Stimulated activated CD8-positive, alpha-beta memory T cell treated with anti-CD3 and anti-CD28 coated beads, Interleukin-15, amount 100 ng/mL, for 1 hour (primary cell): ENCODE measurements around the gene CARD6.
"Not testable (repeated sequence)": the region's sequence is repeated elsewhere in the genome, so short reads cannot be mapped to it uniquely, and the experiment has no call there.

Source experiments
- DNase-seq: peaks from one replicate; pipeline ENCODE4 v3.0.0-alpha.2; 2020; ENCODE audit warnings: low read depth

Gene CARD6

DNA sequence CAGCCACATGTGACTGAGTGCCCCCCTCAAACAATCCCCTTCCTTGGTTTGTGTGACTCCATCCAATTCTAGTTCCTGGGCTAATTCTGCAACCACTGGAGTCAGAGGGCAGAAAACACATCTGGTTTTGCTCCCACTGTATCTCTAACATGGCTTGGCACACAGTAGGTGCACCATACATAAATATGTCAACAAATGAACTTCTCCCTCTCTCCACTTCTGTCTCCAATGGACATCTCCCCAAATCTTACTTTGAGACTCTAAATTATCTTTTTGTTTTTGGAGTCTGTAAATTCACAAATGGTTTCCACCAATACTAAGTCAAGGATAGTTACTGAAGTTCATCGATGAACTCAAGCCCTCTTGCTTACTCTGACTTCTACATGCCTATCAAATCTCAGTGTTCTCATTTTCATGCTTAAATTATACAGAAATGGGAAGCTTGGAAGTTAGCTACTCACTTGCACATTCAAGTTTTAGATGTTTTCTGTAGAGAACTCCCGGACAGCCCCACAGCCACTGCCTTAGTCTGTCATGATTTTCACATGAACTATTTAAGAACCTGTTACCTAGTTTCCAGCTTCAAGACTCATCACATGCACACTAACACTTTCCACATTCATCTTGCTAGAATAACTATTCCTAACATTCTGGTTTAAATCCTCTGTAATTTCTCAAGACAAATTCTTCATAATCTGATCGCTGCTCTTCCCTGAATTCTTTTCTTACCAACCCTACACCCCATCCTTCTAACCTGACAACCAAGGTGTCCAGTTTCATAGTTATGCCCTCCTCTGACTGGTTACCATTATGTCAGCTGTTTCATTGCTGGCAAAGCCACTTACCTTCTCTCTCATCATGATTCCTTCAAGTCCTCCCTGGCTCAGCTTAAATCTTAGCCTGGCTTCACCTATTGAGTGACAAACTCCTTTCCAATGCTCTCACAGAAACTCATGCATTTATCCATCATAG, 12.2 kb upstream of the CARD6 start:
- DNase-seq = no peak

DNA sequence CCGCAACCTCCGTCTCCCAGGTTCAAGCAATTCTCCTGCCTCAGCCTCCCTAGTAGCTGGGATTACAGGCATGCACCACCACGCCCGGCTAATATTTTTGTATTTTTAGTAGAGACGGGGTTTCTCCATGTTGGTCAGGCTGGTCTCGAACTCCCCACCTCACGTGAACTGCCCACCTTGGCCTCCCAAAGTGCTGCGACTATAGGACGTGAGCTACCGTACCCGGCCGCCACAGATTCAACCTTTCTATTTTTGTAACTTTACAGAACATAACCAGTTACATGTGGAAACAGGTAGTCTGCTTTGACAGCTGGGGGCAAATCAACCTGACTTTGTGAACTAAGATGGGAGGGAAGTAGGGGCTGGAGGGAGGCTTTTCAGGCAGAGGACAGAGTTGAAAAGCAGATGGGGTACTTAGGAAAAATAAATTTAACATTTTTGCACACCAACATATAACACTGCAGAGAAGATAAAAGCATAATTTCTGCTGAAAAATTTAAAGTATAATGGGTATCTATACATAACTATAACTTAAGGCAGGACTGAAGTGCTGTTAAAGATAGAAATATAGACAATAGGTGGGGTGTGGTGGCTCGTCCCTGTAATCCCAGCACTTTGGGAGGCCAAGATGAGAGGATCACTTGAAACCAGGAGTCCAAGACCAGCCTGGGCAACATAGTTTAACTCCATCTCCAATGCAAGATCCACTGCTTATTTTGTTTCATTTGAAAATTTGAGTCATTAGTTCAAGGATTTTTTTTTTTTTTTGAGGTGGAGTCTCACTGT, 11.2 kb upstream of the CARD6 start:
- DNase-seq = no peak

DNA sequence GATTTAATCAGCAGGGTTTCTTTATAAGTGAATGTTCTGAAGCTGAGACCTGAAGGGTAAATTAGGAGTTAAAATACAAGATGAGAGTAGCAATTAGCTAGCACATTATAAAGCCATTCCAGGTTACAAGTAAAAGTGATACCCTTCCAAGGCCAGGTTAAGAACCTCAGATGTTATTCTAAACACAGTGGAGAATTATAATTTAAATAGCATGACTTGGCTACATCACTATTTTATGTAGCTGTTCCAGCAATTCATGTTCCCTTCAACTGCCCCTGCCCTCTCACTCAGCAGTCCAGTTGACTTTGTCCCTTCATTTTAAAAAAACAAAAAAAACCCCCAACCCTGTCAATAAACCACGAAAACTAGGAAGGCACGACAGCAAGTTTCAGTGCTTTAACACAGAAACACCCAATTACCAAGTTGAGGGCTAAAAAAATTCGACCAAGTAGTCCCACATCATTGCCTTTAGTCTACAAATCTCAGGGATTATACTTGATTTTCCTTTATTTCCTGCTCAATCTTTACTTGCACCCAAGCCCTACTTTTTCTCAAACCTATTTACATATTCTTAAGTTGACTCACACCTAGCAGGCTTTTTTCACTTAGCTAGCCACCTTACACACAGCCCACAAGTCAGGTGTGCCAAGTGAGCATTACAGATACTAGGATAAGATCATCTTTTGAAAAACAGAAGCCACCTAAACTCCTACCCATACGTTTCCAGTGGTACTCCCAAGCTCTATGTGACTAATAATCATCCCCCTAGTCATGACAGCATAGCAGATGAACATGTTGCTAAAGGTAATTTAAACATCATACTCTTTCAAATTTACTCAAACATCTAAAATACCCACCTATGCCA, 9.6 kb upstream of the CARD6 start:
- DNase-seq = no peak

DNA sequence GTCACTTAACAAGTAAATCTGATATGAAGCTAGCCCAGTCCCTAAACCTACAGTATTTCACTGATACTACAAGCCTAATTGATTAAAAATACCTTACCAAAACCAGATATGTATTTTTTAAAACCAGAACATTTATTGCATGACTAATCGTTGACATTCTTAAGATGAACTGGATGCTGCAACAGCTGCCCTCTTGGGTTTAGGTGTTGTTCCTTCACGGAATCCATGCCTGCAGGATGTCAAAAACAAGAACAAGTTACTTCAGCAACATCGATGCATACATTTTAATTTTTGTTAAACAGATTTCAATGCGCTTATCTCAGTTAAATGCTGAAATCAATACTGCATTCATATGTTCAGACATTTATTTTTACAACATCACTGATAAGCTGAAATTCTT, 8.8 kb upstream of the CARD6 start:
- DNase-seq = no peak

DNA sequence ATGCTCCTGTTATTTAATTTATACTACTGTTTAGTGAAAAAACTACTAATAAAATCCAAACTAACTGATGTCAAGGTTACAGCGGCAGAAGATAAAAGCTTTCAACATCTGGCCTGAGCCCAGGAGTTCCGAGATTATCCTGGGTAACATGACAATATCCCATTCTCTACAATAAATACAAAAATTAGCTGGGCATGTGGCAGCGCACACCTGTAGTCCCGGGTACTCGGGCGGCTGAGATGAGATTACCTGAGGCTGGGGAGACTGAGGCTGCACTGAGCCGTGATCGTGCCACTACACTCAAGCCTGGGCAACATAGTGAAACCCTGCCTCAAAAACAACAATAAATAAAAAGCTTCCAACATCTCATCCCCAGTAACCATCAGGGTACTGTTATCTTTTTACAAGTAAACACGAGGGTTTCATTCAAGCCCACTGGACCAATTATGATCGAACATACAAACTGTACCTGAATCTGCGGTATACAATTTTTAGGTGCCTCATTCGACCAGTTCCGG, 7.4 kb upstream of the CARD6 start:
- DNase-seq = no peak

DNA sequence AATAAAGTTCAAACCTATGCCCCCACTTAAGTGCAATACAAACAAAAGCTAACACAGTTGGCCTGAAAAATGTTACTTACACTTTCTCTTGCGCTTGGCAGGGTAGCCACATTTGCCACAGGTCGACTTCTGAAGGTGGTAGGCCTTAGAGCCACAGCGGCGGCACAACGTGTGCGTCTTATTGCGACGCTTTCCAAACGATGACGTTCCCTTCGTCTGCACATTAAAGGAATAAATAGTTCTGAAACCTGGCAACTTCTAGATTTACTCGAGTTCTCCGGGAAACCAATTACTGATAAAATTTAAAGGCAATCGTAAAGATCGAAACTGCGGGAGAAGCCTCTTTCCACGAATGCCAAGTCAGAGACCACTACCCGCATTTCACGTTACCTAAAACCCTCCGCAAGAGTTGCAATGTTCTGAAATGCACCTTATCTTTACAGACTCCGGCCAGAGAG, 6.7 kb upstream of the CARD6 start:
- DNase-seq = peak; percentile 2

DNA sequence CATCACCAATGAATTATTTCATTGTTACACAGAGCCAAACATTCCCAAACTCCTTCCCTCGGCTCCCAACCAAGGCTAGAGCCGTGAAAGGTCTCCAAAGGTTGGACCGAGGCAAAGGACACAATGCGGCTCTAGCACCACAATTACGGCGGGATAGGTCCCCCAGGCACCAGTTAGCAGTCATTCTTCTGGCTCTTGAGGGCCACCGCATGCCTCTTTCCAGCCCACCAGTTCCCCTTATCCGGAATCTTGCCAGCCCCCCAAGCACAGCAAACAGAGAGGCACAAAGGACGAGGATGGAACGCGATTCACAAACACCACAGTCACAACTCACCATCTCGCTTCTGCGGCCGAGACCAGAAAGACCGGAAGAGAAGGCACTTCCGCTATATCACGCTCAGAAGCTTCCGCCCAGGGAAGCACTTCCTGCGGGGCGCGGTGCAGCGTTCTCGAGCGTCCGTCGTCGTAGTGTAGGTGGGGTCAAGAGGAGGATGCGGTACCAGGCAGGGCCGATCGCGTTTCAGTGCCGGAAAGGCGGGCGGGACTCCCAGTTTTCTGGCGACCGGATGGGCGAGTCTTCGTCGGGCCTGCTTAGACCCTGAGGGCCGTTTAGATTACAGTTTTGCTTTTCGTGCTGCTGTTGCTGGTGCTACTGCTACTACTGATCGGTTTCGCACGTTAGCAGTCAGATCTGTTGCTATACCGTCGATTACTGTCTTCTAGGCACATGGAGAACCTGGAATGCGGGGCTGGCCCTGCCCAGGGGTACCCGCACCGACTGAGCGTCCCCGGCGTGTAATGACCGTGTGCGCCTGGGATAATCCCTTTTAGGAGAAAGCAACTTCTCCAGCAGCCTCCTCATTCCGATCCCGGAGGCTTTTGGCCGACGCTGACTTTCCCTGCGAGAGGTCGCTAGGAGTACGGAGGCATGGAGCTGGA, 6.0 kb upstream of the CARD6 start, which contains the start of gene RPL37:
Gene RPL37, minus strand, starts transcription at position 374 of the 939 bp plus-strand sequence. Its CDS starts 37 bp downstream, at position 337.
- DNase-seq = peak; percentile 78

DNA sequence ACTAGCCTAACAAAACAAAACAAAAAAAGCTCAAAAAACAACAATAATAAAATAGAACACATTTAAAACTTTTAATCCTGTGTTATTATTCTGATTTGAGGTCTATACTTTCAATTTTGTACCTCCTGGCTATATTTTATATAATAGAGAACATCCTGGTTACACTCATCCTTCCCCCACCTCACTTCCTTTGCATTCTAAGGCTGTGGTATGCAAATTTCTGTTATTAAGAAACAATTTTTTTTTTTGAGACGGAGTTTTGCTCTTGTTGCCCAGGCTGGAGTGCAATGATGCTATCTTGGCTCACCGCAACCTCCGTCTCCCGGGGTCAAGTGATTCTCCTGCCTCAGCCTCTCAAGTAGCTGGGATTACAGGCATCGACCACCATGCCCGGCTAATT, 3.1 kb upstream of the CARD6 start:
- no peak for DNase-seq

DNA sequence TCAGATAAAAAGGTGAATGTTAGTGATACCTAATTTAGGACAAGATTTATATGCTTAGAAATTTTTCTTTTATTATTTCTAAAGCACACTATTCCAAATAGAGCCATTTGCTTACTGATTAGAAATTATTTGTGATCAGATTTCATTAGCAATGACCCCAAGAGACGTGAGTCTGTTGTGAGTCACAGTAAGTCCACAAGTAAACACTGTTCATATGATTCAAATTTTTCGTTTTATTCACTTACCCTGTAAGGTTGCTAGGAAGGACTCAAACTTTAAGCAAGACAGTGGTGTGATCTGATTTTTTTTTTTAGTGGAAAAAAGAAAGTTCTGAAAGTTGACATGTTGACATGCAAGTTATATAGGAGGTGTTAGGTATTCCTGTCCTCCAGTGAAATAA, 1.2 kb downstream of the CARD6 start:
- DNase-seq = no peak

DNA sequence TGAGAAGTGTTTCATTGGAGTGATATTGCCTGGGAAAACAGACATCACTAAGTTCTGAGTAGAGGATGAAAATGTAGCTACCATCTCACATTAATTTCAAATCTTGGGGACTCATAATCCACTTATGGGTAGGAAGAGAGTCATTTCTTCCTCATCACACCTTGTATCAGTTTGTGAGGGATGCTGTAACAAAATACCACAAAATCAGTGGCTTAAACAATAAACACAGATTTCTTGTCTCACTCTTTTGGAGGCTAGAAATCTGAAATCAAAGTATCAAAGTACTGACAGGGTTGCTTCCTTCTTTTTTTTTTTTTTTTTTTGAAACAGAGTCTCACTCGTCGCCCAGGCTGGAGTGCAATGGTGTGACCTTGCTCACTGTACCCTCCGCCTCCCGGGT, 3.4 kb downstream of the CARD6 start:
- no peak for DNase-seq

DNA sequence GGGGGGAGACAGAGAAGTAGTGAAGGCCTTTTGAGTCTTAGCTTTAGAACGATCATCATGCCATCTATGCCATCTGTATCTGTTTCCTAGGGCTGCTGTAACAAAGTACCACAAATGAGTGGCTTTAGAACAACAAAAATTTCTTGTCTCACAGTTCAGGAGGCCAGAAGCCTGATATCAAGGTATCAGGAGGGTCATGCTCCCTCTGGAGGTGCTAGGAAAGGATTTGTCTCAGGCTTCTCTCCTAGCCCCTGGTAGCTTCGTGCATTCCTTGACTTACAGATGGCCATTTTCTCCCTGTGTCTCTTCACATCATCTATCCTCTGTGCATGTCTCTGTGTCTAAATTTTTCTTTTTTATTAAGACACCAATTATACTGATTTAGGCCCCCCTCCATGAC, 5.2 kb downstream of the CARD6 start:
- DNase-seq = no peak

DNA sequence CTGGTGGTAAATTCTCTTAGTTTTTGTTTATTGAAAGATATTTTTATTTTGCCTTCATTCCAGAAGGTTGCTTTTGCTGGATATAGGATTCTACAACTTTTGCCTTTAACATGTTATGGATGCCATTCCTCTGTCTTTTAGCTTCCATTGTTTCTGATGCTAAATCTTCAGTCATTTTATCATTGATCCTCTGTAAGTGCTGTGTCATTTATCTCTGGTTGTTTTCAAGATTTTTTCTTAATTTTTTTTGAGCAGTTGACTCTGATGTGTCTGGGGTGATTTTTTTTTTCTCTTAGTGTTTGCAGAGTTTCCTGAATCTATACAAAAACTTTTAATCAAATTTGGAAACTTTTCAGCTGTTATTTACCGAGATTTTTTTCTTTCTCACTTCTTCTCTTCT, 6.4 kb downstream of the CARD6 start:
- DNase-seq = no peak

DNA sequence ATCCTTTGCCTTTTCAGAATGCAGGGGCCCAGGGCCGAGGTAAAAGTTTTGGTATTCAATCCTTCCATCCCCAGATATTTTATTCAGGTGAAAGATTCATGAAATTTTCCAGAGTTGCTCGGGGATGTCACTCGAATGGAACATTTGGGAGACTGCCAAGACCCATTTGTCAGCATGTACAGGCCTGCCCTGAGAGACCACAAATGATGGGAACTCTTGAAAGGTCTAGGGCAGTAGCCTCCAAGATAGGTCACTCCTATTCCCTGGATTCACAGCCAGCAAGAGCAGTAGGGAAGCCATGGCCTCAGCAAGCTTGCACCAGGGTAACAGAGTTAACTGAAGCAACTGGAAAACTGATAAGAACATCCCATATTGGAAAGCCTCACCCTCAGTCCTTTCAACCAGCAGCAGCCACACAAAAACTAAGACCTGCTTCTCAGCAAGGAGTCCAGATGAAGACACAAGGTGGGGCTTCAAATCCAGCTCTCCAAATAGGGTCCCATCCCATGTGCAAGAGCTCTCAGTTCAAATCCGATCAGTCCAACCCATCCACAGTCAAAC, 12.5 kb downstream of the CARD6 start:
- no peak for DNase-seq

DNA sequence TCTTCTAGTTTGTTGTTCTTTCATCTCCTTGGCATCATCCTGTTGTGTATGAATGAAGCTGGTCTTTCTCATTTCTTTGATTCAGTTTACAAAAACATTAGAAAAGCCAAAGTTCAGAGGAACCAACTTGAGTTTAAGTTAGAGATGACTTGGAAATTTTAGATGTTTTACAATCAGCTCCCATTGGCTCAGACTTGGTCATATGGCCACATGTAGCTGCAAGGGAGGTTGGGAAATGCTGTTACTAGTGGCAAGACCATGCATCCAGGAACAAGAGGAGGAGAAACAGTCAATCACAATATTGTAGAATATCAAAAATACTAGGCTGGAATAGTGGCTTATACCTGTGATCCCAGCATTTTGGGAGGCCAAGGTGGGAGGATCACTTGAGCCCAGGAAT, 19.5 kb downstream of the CARD6 start:
- no peak for DNase-seq

DNA sequence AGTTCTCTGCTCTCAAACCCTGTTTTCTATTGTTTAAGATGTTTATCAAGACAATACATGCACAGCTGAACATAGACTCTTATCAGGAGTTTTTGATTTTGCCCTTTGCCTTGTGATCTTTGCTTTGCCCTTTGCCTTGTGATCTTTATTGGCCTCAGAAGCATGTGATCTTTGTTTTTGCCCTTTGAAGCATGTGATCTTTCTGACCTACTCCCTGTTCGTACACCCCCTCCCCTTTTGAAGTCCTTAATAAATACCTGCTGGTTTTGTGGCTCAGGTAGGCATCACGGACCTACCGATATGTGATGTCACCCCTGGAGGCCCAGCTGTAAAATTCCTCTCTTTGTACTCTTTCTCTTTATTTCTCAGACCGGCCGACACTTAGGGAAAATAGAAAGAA, 23.8 kb downstream of the CARD6 start:
- DNase-seq = not testable (repeated sequence)

DNA sequence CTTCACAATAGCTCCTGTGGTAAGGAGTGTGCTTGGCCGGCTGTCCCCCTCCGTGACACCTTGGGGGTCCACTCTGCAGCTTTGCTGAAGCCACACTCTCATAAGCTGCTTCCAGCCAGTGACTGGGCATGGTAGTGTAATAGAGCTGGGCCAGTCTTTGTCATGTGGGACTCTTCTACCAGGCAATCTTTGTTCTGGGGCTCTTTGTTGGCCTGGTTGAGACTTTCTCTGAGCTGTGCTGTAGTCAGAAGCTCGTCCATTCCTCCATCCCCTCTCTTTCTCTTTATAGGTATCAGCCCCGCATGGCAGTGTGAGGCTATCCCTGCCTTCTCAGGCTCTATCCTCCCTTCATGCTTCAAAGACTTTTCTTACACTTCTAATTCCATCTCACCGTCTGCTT, 25.7 kb downstream of the CARD6 start:
- DNase-seq = no peak

DNA sequence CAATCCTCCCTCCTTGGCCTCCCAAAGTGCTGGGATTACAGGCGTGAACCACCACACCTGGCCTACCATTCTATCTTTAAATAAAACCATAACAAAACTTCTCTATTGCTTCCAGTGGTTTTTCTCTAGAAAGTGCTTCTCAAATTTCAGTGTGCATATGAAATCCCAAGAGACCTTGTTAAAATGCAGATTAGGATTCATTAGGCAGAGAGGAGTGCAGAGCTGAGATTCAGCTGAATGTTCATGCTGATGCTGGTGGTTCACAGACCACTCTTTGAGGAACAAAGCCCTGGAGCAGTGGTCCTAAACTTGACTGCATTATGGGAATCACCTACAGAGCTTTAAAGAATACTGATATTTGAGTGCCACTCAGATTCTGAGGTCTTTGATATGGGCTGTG, 28.2 kb downstream of the CARD6 start:
- DNase-seq = no peak

DNA sequence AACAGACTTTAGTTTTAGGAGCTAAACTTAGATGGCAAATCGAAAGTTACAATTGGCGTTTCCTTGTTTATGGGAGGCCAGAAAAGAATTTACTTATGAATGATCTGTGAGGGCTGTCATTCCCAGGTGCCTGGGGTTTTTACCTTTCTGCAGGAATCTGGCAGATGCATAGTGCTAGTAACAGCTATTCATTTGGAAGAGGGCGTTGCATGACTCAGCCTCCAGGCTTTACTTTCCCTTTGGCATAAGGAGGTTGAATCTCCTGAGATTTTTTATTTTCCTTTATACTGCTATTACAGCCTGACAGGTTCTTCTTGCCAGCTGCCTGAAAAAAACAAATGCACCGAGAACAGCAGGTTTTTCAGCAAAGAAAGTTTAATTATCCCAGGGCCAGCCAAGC, 30.0 kb downstream of the CARD6 start:
- DNase-seq = no peak

DNA sequence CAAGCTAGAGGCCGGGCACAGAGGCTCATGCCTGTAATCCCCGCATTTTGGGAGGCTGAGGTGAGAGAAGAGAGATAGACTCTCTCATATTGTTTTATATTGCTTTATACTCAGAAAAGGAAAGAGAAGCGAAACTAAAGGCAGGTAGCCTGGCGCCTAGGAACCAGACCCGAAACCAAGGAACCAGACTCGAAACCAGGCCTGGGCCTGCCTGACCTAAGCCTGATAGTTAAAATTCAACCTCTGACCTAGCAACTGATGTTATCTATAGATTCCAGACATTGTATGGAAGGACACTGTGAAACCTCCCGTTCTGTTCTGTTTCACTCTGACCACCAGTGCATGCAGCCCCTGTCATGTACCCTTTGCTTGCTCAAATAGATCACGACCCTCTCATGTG, 31.1 kb downstream of the CARD6 start:
- DNase-seq = not testable (repeated sequence)

DNA sequence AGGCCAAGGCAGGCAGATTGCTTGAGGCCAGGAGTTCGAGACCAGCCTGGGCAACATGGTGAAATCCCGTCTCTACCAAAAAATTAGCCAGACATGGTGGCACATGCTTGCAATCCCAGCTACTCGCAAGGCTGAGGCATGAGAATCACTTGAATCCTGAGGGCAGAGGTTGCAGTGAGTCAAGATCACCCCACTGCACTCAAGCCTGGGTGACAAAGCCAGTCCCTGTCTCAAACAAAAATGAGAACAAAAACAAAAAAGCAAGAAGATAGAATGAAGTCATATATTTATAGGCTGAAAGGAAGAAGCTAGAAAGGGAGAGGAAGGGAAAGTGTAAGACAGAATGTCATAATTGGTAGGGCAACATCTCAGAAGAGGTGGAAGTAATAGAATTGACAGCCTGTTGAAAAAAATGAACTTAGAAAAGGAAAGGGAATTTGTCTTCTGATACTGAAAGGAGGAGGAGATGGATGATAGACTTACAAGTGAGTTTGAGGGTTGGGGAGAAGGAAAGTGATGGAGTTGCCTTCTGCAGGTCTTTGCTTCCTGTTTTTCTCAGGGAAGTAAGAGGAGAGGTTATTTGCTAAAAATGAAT, 32.2 kb downstream of the CARD6 start:
- no peak for DNase-seq
